ENCODE results near the gene BEGAIN.

The BEGAIN gene

DNA sequence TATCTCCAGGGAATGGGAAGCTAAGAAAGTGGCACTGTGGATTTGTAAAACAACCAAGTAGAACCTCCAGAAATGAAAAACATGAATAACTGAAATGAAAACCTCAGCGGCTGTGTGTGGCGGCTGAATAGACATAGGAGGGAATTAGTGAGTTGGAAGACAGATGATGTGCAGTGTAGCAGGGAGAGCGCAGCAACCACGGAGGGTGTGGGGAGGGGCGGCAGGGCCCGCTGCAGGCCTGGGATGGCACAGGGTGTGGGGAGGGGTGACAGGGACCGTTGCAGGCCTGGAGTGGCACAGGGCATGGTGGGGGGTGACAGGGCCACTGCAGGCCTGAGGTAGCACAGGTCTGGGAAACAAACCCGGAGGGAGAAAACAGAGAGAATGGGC lies 51.1 kb downstream of the BEGAIN start:
- no peak overlapping the region for H3K4me3 Mint-ChIP-seq
- H3K27ac Mint-ChIP-seq, result no peak overlapping the region
- H3K27me3 Mint-ChIP-seq, result no peaks in the 10 kb centered on the region
- H3K9me3 Mint-ChIP-seq, result no peaks in the 10 kb centered on the region
- no peaks in the 10 kb centered on the region for H3K36me3 Mint-ChIP-seq
- peaks cover 6% of the 10 kb centered on the region for H3K4me1 Mint-ChIP-seq

DNA sequence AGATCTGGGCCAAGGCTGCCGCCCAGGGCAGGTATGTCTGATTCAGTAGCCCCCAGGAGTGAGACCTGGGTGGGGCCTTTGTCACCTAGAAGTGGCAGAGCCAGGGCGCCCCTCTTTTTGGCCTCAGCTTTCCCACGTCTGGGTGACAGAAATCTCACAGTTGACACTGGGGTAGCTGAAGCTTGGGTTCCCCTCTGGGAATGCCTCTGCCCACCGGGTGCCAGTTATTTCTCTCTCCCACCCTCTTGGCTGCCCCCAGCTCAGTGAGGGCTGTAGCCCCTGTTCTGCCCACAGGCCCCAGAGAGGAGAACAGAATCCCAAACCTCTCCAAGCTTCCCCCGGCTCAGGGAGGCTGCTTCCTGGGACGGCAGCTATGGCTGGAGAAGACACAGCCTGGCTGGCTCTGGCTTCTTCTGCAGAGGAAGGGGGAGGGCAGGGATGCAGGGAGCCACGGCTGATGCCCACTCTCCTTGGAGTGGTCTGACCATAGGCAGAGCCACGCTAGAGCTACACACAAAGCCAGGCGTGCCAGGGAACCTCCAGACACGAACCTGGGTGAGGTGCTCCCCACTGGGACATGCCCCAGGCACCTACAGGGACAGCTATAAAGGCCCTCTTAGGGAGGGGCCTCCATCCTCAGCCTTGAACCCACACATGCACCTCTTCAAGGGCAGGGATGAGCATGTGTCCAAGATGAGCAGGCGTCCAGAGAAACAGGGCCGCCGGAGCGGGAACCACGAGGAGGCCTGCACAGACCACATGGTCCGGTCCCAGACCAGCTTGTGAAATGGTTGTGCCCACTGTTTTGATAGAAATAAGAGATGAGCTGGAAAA lies 51.7 kb downstream of the BEGAIN start:
- Mint-ChIP-seq H3K36me3 (no peaks in the 10 kb centered on the region), H3K27ac (no peak overlapping the region), H3K27me3 (no peaks in the 10 kb centered on the region), H3K4me1 (peaks cover 6% of the 10 kb centered on the region), H3K4me3 (no peak overlapping the region), H3K9me3 (no peaks in the 10 kb centered on the region)

DNA sequence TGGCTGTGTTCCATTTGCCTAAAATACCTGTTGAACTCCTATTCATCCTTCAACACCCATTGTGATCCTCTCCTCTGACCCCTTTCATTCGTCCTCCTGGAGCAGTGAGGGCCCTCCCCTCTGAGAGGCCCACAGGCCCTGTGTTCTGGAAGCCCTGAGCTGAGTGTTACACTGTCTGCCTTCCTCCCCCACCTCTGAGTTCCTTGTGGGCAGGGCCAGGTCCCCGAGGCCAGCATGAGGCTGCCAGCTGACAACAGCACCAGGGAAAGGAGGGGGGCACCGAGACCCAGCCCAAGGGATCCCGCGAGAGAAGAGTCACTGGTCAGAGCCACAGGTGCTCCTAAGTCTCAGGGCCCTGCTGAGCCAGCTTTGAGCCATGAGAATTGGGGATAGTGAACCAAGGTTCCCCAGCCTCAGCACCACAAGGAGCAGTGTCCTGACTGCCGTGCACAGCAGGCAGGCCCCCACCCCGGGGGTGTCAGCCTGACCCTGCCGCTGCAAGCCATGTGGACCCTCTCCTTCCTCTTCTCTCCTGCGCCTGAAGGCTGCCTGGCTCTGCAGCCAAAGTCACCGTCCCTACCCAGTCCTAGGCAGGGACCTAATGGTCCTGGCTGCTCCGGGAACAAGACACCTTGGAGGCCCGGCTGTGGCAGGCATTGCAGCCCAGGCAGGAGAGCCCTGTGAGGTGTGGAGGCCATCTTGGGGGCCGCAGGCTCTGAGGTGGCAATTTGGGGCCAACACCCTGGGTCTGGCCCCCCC lies 52.5 kb downstream of the BEGAIN start:
- Mint-ChIP-seq H3K27me3 (no peaks in the 10 kb centered on the region), H3K9me3 (no peaks in the 10 kb centered on the region), H3K27ac (no peak overlapping the region), H3K4me1 (peaks cover 6% of the 10 kb centered on the region), H3K36me3 (no peaks in the 10 kb centered on the region), H3K4me3 (no peak overlapping the region)

DNA sequence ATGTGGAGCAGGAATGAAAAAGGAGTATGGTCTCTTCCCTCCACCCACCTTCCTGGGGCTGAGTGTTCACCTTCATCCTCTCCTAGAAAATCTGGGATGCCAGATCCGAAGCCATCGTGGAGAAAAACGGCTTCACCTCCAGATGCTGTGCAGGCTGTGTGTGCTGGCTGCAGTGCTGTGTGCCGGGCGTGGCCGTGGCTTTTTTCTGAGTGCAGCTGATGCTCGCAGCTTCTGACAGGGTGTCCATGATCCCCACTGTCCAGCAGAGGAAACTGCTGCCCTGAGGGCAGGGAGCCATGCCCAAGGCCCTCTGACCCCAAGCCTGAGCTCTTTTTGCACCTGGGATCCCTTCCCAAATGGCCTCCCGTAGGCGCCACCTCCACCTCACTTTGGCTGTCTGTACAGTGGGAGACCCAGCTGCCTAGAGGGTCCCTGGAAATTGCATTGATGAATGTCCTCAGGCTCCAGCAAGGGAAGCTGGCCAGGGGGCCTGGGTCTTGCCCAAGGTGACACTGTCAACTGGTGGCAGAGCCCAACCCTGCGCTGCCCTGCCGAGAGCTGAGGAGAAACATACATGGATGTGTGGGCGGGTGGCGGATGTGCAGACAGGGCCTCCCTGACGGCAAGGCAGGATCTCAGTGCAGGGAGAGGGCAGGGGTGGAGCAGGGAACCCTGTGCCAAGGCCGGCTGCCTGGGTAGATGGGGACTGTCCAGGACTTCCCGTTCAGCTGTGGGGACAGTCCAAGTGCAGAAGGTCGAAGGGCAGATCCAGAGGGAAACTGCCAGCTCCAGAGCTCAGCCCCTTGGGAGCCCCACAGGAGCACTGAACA lies 53.3 kb downstream of the BEGAIN start:
- H3K36me3 Mint-ChIP-seq, result no peaks in the 10 kb centered on the region
- H3K9me3 Mint-ChIP-seq, result no peaks in the 10 kb centered on the region
- H3K4me1 Mint-ChIP-seq, result peaks cover 6% of the 10 kb centered on the region
- H3K27me3 Mint-ChIP-seq, result no peaks in the 10 kb centered on the region
- no peak overlapping the region for H3K27ac Mint-ChIP-seq
- H3K4me3 Mint-ChIP-seq, result no peak overlapping the region

DNA sequence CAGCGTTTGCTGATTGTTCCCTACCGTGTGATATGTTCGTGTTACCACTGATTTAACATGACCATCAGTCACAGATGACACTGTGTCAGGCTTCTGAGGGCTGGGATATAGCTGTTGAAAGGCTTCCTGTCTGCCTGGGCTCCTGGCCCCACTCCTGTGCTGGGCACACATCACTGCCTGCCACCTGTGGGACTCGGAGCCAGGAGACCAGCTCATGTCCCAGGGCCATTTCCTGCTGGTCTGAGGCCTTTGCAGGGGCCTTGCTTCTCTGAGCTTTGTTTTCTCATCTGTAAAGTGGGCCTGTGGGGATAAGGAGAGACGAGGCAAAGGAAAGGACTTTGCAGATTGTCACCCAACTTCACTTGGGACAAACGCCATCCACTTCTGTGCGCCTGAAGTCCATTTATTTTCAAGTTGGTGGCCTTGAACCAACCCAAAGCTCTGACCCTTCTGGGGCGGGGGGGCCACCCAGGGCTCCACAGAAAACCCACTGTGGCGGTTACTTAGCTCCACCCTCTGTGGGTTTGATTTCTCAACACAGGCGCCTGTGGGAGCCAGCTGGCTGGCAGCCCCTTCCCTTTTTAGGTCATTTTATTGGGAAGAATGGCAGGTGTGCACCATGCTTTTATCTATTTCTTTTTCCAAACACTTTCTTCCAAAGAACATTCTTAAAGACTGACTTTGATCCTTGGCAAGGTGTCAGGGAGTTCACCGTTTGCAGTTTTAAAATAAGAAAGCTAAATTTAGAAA lies 54.1 kb downstream of the BEGAIN start:
- no peaks in the 10 kb centered on the region for H3K36me3 Mint-ChIP-seq
- no peaks in the 10 kb centered on the region for H3K27me3 Mint-ChIP-seq
- no peak overlapping the region for H3K27ac Mint-ChIP-seq
- H3K4me1 Mint-ChIP-seq, result peaks cover 6% of the 10 kb centered on the region
- no peaks in the 10 kb centered on the region for H3K9me3 Mint-ChIP-seq
- no peak overlapping the region for H3K4me3 Mint-ChIP-seq

DNA sequence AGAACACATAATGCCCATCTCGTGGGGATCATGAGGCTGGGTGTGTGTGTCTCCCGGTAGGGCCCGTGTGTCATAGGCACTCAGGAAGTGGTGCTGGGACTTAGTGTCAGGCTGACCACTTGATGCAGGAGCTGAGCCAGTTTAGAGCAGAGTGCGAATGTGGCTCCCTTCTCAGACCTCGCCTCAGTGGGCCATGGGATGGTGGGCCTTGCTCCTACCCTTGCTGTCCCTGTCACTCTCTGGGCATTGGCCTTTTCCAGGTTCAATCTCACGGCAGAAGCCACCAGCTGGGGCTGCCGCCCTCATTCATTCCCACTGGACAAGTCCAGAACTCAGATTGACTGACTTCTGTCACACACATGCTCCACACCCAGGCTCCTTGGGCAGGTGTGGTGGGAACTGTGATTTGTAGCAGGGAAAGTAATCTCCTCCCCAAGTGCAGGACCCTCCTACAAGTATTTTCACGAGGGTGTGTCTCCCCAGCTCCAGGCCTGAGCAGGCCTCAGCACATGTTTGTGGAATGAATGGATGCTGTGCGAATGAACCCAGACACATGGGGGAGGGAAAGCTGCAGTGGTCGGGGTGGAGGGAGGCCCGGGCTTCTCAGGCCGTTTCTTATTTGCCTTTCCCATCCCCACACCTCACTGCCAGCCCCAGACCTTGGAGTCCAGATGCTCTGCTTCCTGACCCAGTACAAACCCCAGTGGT lies 54.9 kb downstream of the BEGAIN start:
- Mint-ChIP-seq H3K36me3 (no peaks in the 10 kb centered on the region), H3K4me1 (peaks cover 6% of the 10 kb centered on the region), H3K9me3 (no peaks in the 10 kb centered on the region), H3K27me3 (no peaks in the 10 kb centered on the region), H3K4me3 (no peak overlapping the region), H3K27ac (no peak overlapping the region)

DNA sequence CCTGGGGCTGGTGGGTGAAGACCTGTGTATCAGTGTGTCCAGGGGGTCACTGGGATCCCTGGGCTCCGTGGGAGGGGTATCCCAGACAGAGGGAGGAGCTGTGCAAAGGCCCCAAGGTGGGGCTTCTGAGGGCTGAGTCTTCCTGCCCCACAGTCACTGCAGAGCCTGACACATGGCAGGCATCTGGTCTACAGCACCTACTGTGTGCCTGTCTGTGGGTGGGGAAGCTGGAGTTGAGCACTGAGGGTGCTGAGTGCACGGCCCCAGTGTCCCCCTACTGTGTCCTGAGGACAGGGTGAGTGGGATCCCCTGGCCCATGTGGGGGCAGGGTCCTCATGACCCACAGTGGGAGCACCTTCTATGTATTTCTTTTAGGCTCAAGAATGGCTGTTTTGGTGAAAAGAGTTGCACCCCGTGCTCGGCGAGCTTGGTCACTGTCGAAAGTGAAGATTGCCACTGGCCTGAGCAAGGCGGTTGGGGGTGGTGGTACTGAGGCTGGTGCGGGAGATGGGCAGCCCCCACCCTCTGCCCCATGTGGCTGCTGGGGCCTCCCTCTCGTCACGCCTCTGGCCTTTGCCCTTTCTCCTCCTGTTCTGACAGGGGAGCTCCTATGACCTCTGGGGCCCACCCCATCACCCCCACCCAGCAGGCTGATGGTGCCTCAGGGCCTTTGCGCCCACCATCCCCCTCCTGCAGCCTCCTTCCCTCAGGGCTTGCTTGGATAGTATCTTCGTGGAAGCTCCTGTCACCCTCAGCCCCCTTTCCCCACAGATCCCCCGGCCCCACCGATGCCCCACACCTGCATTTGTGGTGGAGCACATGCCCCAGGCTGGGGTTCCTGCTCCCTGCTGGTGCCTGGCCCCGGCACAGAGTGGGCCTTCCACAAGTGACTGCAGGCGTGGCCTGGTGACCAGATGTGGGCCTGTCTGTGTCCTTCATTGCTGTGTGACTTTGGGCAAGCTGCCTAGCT lies 55.8 kb downstream of the BEGAIN start:
- Mint-ChIP-seq H3K4me3 (no peak overlapping the region), H3K27ac (no peak overlapping the region), H3K9me3 (no peaks in the 10 kb centered on the region), H3K36me3 (no peaks in the 10 kb centered on the region), H3K27me3 (no peaks in the 10 kb centered on the region), H3K4me1 (peaks cover 6% of the 10 kb centered on the region)

DNA sequence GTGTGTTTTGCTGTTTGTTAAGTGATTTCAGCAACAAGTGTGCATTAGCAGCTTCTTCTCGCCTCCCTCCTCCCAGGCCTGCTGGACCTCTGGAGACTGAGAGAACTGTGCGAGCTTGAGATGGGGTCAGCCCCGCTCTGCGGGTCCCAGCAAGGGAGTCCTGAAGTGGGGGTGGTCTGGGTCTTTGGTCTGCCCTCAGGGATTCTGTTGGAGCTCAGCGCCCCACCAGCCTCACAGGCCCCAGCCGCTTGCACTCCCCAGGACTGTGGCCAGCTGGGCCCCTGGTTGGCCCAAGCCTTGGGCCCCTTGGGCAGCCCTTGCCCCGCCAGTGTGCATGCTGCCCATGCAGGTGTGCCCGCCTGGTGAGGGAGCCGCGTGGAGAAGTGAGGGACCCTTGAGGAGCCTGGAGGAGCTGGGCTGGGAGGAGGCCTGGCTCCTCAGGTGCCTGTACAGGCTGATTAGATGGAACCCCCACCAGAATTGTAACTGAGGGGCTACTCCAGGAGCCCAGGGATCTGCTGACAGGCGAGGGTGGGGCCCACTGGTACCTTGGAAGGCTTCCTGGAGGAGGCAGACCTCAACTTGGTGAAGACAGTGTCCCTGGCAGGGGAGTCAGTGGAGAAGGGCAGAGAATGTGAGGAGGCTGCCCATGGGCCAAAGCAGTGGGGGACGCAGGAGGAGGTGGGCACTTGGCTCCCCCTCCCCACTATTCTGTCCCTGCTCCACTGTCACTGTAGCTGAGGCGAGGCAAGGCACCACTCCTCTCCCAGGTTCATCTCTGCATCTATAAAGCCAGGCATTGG lies 56.7 kb downstream of the BEGAIN start:
- H3K4me1 Mint-ChIP-seq, result peaks cover 6% of the 10 kb centered on the region
- no peaks in the 10 kb centered on the region for H3K36me3 Mint-ChIP-seq
- no peaks in the 10 kb centered on the region for H3K27me3 Mint-ChIP-seq
- H3K9me3 Mint-ChIP-seq, result no peaks in the 10 kb centered on the region
- H3K4me3 Mint-ChIP-seq, result no peak overlapping the region
- no peak overlapping the region for H3K27ac Mint-ChIP-seq

DNA sequence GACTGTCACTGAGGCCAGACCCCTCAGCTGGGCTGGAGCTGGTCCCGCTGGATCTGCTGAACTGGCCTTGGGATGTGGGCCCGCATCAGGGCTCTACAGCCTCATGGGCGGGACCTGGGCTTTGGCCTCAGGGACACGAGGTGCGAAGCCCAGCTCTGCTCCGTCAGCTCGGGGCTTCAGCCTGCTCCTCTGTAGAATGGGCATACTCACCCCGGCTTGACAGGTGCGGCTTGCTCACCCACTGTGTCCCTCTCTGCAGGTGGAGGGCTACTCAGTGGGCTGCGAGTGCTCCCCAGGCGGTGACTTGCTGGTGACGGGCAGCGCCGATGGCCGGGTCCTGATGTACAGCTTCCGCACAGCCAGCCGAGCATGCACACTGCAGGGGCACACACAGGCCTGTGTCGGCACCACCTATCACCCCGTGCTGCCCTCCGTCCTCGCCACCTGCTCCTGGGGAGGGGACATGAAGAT lies 57.6 kb downstream of the BEGAIN start:
- Mint-ChIP-seq H3K36me3 (no peaks in the 10 kb centered on the region), H3K27ac (no peak overlapping the region), H3K4me3 (no peak overlapping the region), H3K27me3 (no peaks in the 10 kb centered on the region), H3K4me1 (peaks cover 6% of the 10 kb centered on the region), H3K9me3 (no peaks in the 10 kb centered on the region)

DNA sequence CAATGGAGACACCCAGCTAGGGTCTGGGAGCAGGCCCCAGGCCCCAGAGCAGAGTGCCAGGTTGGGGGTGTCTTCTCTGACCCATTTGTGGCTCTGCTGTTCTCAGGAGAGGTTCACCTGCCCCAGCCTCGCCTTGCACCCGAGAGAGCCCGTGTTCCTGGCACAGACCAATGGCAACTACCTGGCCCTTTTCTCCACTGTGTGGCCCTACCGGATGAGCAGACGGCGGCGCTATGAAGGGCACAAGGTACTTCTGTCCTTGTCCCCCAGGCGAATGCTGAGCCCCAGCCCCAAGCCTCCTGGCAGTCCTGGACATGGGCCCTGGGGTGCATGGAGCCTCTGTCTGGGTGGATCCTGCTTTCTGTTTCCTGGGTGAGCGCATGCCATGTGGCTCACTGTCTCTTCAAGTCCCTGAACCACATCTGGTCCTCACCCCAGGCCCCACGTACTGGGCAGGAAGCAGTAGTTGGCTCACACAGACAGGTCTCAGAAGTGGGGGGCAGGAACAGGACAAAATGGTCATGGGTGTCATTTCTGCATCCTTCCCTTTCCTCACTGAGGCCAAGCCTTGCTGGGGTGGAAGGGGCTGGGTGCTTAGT lies 58.2 kb downstream of the BEGAIN start:
- Mint-ChIP-seq H3K27ac (no peak overlapping the region), H3K36me3 (no peaks in the 10 kb centered on the region), H3K4me1 (peaks cover 3% of the 10 kb centered on the region), H3K4me3 (no peak overlapping the region), H3K27me3 (no peaks in the 10 kb centered on the region), H3K9me3 (no peaks in the 10 kb centered on the region)

DNA sequence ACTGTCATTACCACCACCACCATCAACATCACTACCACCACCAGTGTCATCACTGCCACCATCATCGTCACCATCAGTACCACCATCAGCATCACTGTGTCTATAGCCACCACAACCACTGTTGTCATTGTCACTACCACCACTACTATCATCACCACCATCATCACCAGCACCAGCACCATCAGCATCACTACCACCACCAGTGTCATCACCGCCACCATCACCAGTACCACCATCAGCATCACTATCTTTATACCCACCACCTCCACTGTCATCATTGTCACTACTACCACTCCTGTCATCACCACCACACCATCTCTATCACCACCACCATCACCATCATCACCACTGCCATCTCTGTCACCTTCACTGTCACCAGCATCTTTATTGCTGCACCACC lies 60.6 kb downstream of the BEGAIN start:
- H3K27ac Mint-ChIP-seq, result no peak overlapping the region
- no peaks in the 10 kb centered on the region for H3K4me1 Mint-ChIP-seq
- no peak overlapping the region for H3K4me3 Mint-ChIP-seq
- no peaks in the 10 kb centered on the region for H3K27me3 Mint-ChIP-seq
- no peaks in the 10 kb centered on the region for H3K9me3 Mint-ChIP-seq
- no peaks in the 10 kb centered on the region for H3K36me3 Mint-ChIP-seq

DNA sequence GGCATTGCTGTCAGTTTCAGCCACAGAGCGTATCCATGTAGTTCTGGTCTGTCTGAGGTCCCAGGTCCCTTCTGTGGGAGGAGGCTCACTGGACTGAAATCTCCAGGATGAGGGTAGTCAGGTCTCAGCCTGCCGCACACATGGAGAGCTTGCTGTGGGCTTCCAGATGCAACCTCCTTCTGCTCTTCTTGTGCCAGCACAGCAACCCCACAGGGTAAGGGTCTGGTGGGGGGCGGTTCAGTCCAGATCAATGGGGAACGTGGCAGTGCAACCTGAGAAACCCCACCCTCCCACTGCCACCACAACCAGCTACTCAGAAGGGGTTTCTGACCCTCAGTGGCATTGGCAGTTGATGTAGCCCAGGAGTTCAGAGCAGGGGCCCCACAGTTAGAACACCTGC lies 61.2 kb downstream of the BEGAIN start:
- H3K9me3 Mint-ChIP-seq, result no peaks in the 10 kb centered on the region
- H3K4me3 Mint-ChIP-seq, result no peak overlapping the region
- no peaks in the 10 kb centered on the region for H3K27me3 Mint-ChIP-seq
- H3K27ac Mint-ChIP-seq, result no peak overlapping the region
- no peaks in the 10 kb centered on the region for H3K36me3 Mint-ChIP-seq
- H3K4me1 Mint-ChIP-seq, result no peaks in the 10 kb centered on the region

DNA sequence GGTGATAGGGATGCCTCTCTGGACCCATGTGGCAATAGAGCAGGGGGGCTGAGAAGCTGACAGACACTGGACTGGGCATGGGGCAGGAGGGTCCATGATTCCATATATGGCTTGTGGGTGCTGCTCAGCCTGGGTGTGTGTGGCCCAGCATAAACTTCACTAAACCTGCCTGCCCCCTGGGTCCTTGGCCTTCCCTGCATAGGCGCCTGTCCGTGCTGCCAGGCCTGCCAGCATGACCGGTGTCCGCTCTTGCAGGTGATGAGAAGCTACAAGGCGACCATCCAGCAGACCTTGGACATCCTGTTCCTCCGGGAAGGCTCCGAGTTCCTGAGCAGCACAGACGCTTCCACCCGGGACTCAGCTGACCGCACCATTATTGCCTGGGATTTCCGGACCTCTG lies 61.6 kb downstream of the BEGAIN start:
- no peaks in the 10 kb centered on the region for H3K27me3 Mint-ChIP-seq

More for the DNA sequence above, 61.6 kb downstream of the BEGAIN start:
- H3K9me3 Mint-ChIP-seq, result no peaks in the 10 kb centered on the region
- no peaks in the 10 kb centered on the region for H3K36me3 Mint-ChIP-seq
- H3K4me1 Mint-ChIP-seq, result no peaks in the 10 kb centered on the region
- H3K4me3 Mint-ChIP-seq, result no peak overlapping the region
- H3K27ac Mint-ChIP-seq, result no peak overlapping the region
